ENCODE results near the gene OR2AG1. TPM values are rescaled to one million over a fixed set of nuclear protein-coding genes. Genes with fewer than 3 reads are reported as not detected.

The OR2AG1 gene
- total RNA-seq, 1 donor from 2014 or later: not detected

DNA sequence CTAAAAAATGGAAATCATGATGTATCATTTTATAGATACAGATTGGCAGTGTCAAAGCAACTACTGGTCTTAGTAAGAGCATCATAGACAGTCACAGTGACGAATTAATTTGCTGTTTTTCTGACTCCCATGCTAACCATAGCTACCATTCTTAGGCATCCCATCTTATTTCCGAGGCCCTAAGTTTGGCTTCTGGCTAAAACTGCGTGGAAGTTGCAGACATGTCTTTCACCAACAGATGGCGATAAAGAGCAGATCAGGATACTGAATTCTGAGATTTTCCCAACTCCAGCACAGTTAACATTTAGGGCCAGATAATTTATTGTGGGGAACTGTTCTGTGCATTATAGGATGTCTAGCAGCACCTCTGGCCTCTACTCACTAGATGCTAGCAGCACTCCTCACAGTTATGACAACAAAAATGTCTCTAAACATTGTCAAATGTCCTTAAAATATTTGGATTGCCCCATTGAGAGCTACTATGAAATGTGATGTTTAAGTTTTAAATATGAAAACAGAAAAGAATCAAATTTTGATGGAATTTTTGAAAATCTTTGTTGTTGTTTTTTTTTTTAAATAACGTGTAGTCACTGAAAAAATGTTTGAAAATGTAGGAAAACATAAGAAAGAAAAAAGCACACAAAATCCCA, 27.4 kb upstream of the OR2AG1 start:
- no peak for DNase-seq (ENCODE audit: low read depth)
- no peak overlapping the region for H3K4me3 ChIP-seq (ENCODE audit: low read depth, low read length)
- TF ChIP-seq, protein P1, sequence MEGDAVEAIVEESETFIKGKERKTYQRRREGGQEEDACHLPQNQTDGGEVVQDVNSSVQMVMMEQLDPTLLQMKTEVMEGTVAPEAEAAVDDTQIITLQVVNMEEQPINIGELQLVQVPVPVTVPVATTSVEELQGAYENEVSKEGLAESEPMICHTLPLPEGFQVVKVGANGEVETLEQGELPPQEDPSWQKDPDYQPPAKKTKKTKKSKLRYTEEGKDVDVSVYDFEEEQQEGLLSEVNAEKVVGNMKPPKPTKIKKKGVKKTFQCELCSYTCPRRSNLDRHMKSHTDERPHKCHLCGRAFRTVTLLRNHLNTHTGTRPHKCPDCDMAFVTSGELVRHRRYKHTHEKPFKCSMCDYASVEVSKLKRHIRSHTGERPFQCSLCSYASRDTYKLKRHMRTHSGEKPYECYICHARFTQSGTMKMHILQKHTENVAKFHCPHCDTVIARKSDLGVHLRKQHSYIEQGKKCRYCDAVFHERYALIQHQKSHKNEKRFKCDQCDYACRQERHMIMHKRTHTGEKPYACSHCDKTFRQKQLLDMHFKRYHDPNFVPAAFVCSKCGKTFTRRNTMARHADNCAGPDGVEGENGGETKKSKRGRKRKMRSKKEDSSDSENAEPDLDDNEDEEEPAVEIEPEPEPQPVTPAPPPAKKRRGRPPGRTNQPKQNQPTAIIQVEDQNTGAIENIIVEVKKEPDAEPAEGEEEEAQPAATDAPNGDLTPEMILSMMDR (conservative IDR thresholded peaks at IDR 0.05; ENCODE audit: low read depth, low read length): peak; percentile 95

GRCh38 chr11:6755953-6756347, 26.9 kb upstream of the OR2AG1 start:
- H3K4me3 ChIP-seq (ENCODE audit: low read depth, low read length): no peak overlapping the region
- DNase-seq (ENCODE audit: low read depth): no peak
- TF ChIP-seq, protein P1 (conservative IDR thresholded peaks at IDR 0.05; ENCODE audit: low read depth, low read length): no peak

GRCh38 chr11:6757373-6757967, 25.4 kb upstream of the OR2AG1 start:
- DNase-seq (ENCODE audit: low read depth): no peak
- TF ChIP-seq, protein P1 (conservative IDR thresholded peaks at IDR 0.05; ENCODE audit: low read depth, low read length): peak; percentile 85
- no peak overlapping the region for H3K4me3 ChIP-seq (ENCODE audit: low read depth, low read length)

DNA sequence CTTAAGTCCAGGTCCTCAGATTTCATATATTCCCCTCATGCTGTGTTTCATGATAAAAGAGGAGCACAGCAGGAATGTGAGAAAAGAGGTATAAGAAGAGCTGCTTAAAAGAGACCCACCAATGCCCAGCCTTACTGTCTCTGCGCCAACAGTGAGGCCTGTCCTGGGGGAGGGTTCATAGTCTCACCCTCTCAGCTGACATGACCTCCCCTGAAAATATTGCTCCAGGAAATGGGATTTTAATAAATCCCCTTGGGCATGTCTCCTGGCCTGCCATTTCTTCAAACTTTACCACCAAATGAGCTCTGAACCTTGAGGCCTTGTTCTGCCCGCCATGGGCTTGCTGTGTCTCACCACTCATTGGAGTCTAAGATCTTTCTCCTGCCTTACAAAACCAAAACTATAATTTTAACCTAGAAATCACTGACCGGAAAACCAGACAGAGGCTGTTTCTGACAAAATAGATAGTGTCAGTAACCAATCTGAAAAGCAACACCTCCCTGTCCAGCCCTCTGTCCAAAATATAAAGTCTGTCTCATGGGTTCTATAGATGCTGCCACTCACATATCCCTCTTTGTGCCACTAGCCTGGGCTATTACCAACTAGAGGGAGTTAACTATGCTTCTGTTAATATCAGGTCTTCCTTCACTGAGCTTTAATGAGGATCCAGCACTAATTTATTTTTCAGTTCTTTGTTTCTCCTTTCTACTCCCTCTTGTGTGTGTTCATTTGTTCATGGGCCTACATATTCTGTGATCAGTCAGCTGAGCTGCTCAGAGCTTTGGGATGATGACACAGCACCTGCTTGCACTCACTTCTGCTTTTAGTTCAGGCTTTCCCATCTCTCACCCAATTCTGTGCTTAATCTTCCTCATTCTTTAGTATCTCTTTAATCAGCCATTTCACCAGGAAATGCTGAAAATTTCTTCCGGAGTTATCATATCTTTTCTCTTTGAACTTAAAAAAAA, 10.6 kb upstream of the OR2AG1 start, which contains the start of gene OR2AG2:
TSS of gene OR2AG2 (minus strand) at position 51 of the 968 bp plus-strand sequence. CDS start 3,019 bp downstream, outside the sequence.
- DNase-seq (ENCODE audit: low read depth): no peak
- TF ChIP-seq, protein P1 (conservative IDR thresholded peaks at IDR 0.05; ENCODE audit: low read depth, low read length): no peak
- H3K4me3 ChIP-seq (ENCODE audit: low read depth, low read length): no peak within 1 kb of the TSS

DNA sequence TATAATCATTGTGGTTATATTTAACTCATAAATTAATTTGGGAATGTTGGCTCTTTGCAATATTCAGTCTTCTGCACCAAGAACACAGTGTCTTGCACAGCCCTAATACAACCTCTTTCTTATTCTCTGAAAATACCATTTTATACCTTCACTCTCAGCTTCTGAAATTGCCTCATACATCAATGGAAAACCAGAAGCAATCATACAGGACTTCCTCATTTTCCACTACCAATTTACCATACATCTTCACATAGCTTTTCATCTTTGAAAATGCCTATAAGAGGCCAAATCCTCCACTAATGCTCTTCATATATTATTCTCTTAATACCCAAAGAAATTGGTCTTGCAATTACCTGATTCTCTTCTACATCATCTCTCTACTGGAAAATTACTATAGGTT, 4.3 kb upstream of the OR2AG1 start:
- DNase-seq (ENCODE audit: low read depth): no peak
- H3K4me3 ChIP-seq (ENCODE audit: low read depth, low read length): no peak overlapping the region
- TF ChIP-seq, protein P1 (conservative IDR thresholded peaks at IDR 0.05; ENCODE audit: low read depth, low read length): no peak

DNA sequence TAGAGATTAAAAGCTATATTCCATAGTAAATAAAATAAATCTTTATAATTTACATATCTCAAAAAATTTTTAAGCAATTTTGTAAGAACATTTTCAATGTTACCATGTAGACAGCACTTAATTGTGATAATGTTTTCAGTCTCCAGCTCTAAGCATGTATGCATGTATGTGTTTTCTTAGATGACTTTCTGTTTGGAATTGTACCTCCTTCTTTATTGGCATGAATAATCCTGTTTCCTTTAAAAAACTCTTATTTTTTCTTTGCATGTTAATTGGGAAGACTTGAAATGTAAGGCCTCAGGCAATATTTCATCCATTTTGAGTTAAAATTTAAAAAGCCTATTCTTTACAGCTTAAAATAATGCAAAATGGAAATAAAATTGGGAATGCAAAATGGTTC, 2.0 kb upstream of the OR2AG1 start:
- no peak overlapping the region for H3K4me3 ChIP-seq (ENCODE audit: low read depth, low read length)
- no peak for DNase-seq (ENCODE audit: low read depth)
- TF ChIP-seq, protein P1 (conservative IDR thresholded peaks at IDR 0.05; ENCODE audit: low read depth, low read length): no peak
